ENCODE data around the gene MRPL14. TPM values are rescaled to one million over a fixed set of nuclear protein-coding genes. Genes with fewer than 3 reads are reported as not detected.
"Not testable (repeated sequence)": the region's sequence is repeated elsewhere in the genome, so short reads cannot be mapped to it uniquely, and the experiment has no call there.

MRPL14 gene
- total RNA-seq, 3 donors from 2014 or later, result 24.6 to 55.7 (median 30.4) TPM

DNA sequence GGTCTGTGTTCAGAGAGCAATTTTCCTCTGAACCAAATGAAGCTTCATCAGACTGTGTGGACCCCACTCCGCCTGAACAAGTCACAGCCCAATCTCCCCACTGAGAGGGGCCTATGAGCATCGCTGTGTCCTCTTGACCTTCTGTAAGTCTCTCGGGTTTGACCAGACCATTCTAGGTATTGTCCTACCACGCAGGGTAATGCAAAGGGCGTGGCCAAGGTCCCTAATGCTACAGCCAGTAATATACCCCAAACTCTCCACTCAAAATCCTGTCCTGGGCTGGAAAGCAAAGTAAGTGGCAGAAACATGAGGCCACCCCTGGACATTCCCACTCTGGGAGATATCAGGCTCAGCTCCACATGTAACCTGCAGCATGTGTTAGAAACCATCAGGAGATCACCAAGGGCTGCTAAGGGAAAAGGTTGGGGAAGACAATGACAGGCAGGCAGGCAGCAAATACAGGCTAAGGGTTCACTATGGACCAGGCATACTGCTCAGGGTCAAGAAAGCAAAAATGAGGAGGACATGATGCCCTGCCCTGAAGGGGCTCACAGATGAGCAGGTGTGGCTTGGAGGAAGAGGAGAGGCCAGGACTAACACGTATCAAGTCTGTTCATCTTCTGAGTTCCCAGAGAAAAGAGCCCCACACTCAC is 33.4 kb downstream of the MRPL14 start:
- Histone ChIP-seq H3K4me3 (no peak overlapping the region), H3K27me3 (no peaks in the 10 kb centered on the region), H3K36me3 (no peaks in the 10 kb centered on the region), H3K27ac (no peak overlapping the region), H3K9me3 (no peaks in the 10 kb centered on the region), H3K4me1 (no peaks in the 10 kb centered on the region)
- intact Hi-C loops (cut with DNase I; ENCODE audit: low total_unique reads), result loop anchor here (10.0 kb wide), 1 partner anchor 231 kb away; no protein-coding TSS in a partner anchor
- DNase-seq (ENCODE audit: low spot score in 2 of 2), result no peak
- TF ChIP-seq, protein P1, sequence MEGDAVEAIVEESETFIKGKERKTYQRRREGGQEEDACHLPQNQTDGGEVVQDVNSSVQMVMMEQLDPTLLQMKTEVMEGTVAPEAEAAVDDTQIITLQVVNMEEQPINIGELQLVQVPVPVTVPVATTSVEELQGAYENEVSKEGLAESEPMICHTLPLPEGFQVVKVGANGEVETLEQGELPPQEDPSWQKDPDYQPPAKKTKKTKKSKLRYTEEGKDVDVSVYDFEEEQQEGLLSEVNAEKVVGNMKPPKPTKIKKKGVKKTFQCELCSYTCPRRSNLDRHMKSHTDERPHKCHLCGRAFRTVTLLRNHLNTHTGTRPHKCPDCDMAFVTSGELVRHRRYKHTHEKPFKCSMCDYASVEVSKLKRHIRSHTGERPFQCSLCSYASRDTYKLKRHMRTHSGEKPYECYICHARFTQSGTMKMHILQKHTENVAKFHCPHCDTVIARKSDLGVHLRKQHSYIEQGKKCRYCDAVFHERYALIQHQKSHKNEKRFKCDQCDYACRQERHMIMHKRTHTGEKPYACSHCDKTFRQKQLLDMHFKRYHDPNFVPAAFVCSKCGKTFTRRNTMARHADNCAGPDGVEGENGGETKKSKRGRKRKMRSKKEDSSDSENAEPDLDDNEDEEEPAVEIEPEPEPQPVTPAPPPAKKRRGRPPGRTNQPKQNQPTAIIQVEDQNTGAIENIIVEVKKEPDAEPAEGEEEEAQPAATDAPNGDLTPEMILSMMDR (IDR thresholded peaks at IDR 0.05), result no peak
- TF ChIP-seq POLR2A (IDR thresholded peaks at IDR 0.05), result no peak
- TF ChIP-seq POLR2AphosphoS5 (IDR thresholded peaks at IDR 0.05), result no peak

DNA sequence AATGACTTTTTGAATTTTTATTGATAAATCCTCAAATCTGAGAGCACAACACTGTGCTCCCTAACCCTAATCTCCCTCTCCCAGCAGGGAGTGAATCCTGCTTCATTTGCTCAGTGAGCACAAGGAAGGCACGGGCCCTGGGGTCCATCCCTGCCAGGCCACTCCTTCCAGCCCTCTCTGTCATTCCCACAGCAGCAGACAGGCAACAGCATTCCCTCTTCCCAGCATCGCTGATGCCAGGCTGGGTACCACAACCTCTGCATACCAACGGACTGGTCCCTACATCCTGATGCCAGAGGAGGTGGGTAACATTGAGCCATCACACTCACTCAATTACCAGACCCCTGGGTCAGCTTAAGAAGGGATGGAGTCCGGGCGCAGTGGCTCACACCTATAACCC is 34.2 kb downstream of the MRPL14 start:
- H3K9me3 ChIP-seq, result no peaks in the 10 kb centered on the region
- H3K4me1 ChIP-seq, result no peaks in the 10 kb centered on the region
- H3K27me3 ChIP-seq, result no peaks in the 10 kb centered on the region
- intact Hi-C loops (cut with DNase I; ENCODE audit: low total_unique reads), result loop anchor here (10.0 kb wide), 1 partner anchor 232 kb away; no protein-coding TSS in a partner anchor
- no peak for TF ChIP-seq POLR2AphosphoS5 (IDR thresholded peaks at IDR 0.05)
- TF ChIP-seq, protein P1 (IDR thresholded peaks at IDR 0.05), result no peak
- TF ChIP-seq POLR2A (IDR thresholded peaks at IDR 0.05), result no peak
- H3K27ac ChIP-seq, result no peak overlapping the region
- DNase-seq (ENCODE audit: low spot score in 2 of 2), result no peak
- H3K36me3 ChIP-seq, result no peaks in the 10 kb centered on the region
- H3K4me3 ChIP-seq, result no peak overlapping the region

DNA sequence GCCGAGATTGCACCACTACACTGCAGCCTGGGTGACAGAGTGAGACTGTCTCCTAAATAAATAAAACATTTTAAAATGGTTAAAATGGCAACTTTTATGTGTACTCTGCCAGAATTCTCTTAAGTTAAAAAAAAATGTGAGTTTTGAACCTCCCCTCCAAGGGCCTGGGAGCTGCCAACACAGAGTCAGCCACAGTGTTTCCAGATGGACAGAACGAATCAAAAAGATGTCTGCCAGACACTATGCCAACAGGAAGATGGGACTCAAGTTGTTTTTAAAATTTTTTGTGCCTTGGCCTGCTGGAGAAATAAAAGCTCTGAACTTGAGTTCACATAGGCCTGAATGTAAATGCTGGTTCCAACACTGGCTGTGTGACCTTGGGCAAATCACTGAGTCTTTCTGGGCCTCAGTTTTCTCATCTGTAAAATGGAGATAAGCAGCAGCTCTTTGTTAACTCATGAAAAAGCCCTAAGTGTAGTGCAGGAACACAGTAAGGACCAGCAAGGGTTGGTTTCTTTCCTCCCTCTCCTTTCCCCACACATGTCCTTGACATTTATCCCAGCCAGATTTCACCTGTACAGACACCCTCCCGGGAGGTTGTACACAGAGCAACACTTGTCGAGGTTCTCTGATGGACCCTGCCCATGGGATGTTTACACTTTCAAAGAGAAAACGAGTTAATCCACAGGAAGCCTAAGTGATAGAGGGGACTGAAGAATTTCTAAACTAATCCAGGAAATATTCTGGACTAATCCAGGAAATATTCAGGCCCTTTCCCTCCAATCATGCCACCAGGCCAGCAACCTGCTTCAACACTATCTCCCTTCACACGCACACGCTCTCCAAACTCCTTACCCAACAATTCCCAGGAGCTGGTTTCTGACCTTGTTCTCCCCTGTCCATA is 35.0 kb downstream of the MRPL14 start:
- Histone ChIP-seq H3K9me3 (no peaks in the 10 kb centered on the region), H3K4me1 (no peaks in the 10 kb centered on the region), H3K27me3 (no peaks in the 10 kb centered on the region), H3K27ac (no peak overlapping the region), H3K4me3 (no peak overlapping the region), H3K36me3 (no peaks in the 10 kb centered on the region)
- no peak for DNase-seq (ENCODE audit: low spot score in 2 of 2)
- TF ChIP-seq POLR2AphosphoS5 (IDR thresholded peaks at IDR 0.05), result no peak
- TF ChIP-seq, protein P1 (IDR thresholded peaks at IDR 0.05), result no peak
- no peak for TF ChIP-seq POLR2A (IDR thresholded peaks at IDR 0.05)
- intact Hi-C loops (cut with DNase I; ENCODE audit: low total_unique reads), result loop anchor here (10.0 kb wide), 1 partner anchor 233 kb away; no protein-coding TSS in a partner anchor

DNA sequence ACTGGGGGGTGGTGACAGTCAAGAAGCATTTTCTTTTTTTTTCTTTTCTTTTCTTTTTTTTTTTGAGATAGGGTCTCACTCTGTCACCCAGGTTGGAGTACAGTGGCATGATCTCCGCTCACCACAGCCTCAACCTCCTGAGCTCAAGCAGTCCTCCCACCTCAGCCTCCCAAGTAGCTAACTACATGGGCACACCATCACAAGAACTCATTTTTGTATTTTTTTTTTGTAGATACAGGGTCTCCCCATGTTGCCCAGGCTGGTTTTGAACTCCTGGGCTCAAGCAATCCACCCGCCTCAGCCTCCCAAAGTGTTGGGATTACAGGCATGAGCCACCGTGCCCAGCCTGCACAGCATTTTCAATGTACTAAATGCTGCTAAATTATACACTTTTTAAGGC is 35.9 kb downstream of the MRPL14 start:
- H3K9me3 ChIP-seq; H3K27ac ChIP-seq; H3K4me1 ChIP-seq; H3K27me3 ChIP-seq; H3K36me3 ChIP-seq; DNase-seq (ENCODE audit: low spot score in 2 of 2); H3K4me3 ChIP-seq: not testable (repeated sequence)
- intact Hi-C loops (cut with DNase I; ENCODE audit: low total_unique reads), result loop anchor here (10.0 kb wide), 1 partner anchor 233 kb away; no protein-coding TSS in a partner anchor

DNA sequence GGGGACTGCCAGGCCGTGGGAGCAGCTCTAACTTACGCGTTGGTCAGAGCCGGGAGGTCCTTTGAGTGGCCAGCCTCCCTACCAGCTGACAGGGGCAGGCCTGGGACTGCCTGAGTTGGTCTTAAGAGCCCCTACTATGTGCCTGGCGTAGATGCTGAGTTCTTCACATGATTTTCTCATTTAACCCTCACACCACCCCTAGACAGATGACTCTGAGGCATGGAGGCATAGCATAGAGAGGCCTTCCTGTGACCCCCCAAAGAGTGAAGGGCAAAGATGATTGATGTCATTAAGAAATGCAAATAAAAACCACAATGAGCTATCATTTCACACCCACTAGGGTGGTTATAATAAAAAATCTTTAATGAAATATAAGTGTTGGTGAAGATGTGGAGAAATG is 36.8 kb downstream of the MRPL14 start:
- Histone ChIP-seq H3K9me3 (no peaks in the 10 kb centered on the region), H3K36me3 (no peaks in the 10 kb centered on the region), H3K27me3 (no peaks in the 10 kb centered on the region), H3K27ac (no peak overlapping the region), H3K4me1 (no peaks in the 10 kb centered on the region), H3K4me3 (no peak overlapping the region)
- DNase-seq (ENCODE audit: low spot score in 2 of 2), result no peak
- intact Hi-C loops (cut with DNase I; ENCODE audit: low total_unique reads), result loop anchor here (10.0 kb wide), 1 partner anchor 234 kb away; no protein-coding TSS in a partner anchor
- TF ChIP-seq POLR2A (IDR thresholded peaks at IDR 0.05) (no peak), POLR2AphosphoS5 (IDR thresholded peaks at IDR 0.05) (no peak)
- TF ChIP-seq, protein P1 (IDR thresholded peaks at IDR 0.05), result no peak
